Mesothelial cell of epicardium (in vitro differentiated cells): ENCODE data around the gene KCNQ2. TPM values are rescaled to one million over a fixed set of nuclear protein-coding genes. Genes with fewer than 3 reads are reported as not detected.

Experiments
- DNase-seq, 2 experiments: peaks; one replicate each; pipeline ENCODE4 v3.0.0; 2021; ENCODE audit warnings: low spot score in 2 of 2; ENCODE audit not compliant: unreplicated experiment in 2 of 2
- H3K27ac Mint-ChIP-seq: 2 replicates; pipeline ENCODE4 v1.8.0; 2021; ENCODE audit warnings: mixed read lengths
- H3K27me3 Mint-ChIP-seq: 2 replicates; pipeline ENCODE4 v1.8.0; 2021; ENCODE audit warnings: low read depth, mixed read lengths
- H3K36me3 Mint-ChIP-seq: 2 replicates; pipeline ENCODE4 v1.8.0; 2021; ENCODE audit warnings: mixed read lengths
- H3K4me1 Mint-ChIP-seq: 2 replicates; pipeline ENCODE4 v1.8.0; 2021; ENCODE audit warnings: mixed read lengths
- H3K4me3 Mint-ChIP-seq: 2 replicates; pipeline ENCODE4 v1.8.0; 2021; ENCODE audit warnings: mild to moderate bottlenecking, moderate library complexity, mixed read lengths
- H3K9me3 Mint-ChIP-seq: 2 replicates; pipeline ENCODE4 v1.8.0; 2021; ENCODE audit warnings: mixed read lengths
- CTCF ChIP-seq: fragments of 200-600 bp; sonication (generic); IDR thresholded peaks from one replicate; pipeline ENCODE4 v1.5.0; 2021; ENCODE audit warnings: antibody characterized with exemption; ENCODE audit not compliant: unreplicated experiment
- total RNA-seq: library from RNA; stranded (reverse); gene quantifications from 3 replicates; pipeline ENCODE4 v1.2.1, GENCODE V29; 2021

The KCNQ2 gene
- total RNA-seq, 1 donor from 2014 or later, result 11.8 TPM

- Mint-ChIP-seq H3K4me1 (peaks cover 7% of the 10 kb centered on the region), H3K36me3 (no peaks in the 10 kb centered on the region), H3K4me3 (peak overlapping the region; percentile 30), H3K27me3 (peaks cover 83% of the 10 kb centered on the region), H3K9me3 (no peaks in the 10 kb centered on the region), H3K27ac (no peak overlapping the region)
- TF ChIP-seq CTCF, result no peak
- DNase-seq, result no peak
Measured at GRCh38 chr20:63472862-63473390, 471 bp upstream of the KCNQ2 start.

- TF ChIP-seq CTCF, result no peak
- peaks cover 83% of the 10 kb centered on the region for H3K27me3 Mint-ChIP-seq
- H3K4me1 Mint-ChIP-seq, result peaks cover 3% of the 10 kb centered on the region
- no peak for DNase-seq
- H3K4me3 Mint-ChIP-seq, result no peak overlapping the region
- H3K9me3 Mint-ChIP-seq, result no peaks in the 10 kb centered on the region
- no peaks in the 10 kb centered on the region for H3K36me3 Mint-ChIP-seq
- H3K27ac Mint-ChIP-seq, result no peak overlapping the region
Measured at GRCh38 chr20:63471717-63471980, 806 bp downstream of the KCNQ2 start.

GRCh38 chr20:63471002-63471716 lies 1.3 kb downstream of the KCNQ2 start:
- no peak overlapping the region for H3K27ac Mint-ChIP-seq
- no peak for TF ChIP-seq CTCF
- peak overlapping the region; percentile 38 for H3K4me3 Mint-ChIP-seq
- H3K36me3 Mint-ChIP-seq, result no peaks in the 10 kb centered on the region
- DNase-seq, result no peak
- H3K27me3 Mint-ChIP-seq, result peaks cover 81% of the 10 kb centered on the region
- H3K9me3 Mint-ChIP-seq, result no peaks in the 10 kb centered on the region
- peaks cover 3% of the 10 kb centered on the region for H3K4me1 Mint-ChIP-seq

- Mint-ChIP-seq H3K27ac (no peak overlapping the region), H3K27me3 (peaks cover 77% of the 10 kb centered on the region), H3K4me1 (peaks cover 3% of the 10 kb centered on the region), H3K4me3 (peak overlapping the region; percentile 51), H3K9me3 (no peaks in the 10 kb centered on the region), H3K36me3 (no peaks in the 10 kb centered on the region)
- no peak for DNase-seq
- no peak for TF ChIP-seq CTCF
Measured at GRCh38 chr20:63470410-63470809, 2.0 kb downstream of the KCNQ2 start.

GRCh38 chr20:63469713-63470101 lies 2.7 kb downstream of the KCNQ2 start:
- no peak for DNase-seq
- Mint-ChIP-seq H3K4me1 (peaks cover 3% of the 10 kb centered on the region), H3K27me3 (peaks cover 76% of the 10 kb centered on the region), H3K9me3 (no peaks in the 10 kb centered on the region), H3K27ac (no peak overlapping the region), H3K4me3 (no peak overlapping the region), H3K36me3 (no peaks in the 10 kb centered on the region)
- no peak for TF ChIP-seq CTCF
